Muscle layer of duodenum (tissue), 2 donors: ENCODE results near the gene CCDC198.

ENCODE experiments used
- H3K27ac ChIP-seq: one replicate; pipeline ENCODE4 v1.7.0; 2013; ENCODE audit warnings: mild to moderate bottlenecking, low read length
- H3K27me3 ChIP-seq: one replicate; pipeline ENCODE4 v1.7.0; 2013; ENCODE audit warnings: low read depth, mild to moderate bottlenecking, control low read depth, low read length
- H3K36me3 ChIP-seq, 2 donors: one replicate each; pipeline ENCODE4 v1.7.0; 2013; ENCODE audit warnings: low read length in 2 of 2, control low read depth in 1 of 2, mild to moderate bottlenecking in 1 of 2; ENCODE audit not compliant: insufficient read depth in 2 of 2, control insufficient read depth in 1 of 2
- H3K4me1 ChIP-seq, 2 donors: one replicate each; pipeline ENCODE4 v1.7.0; 2013; ENCODE audit warnings: low read length in 2 of 2, mild to moderate bottlenecking in 2 of 2, control low read depth in 1 of 2, moderate library complexity in 1 of 2; ENCODE audit not compliant: insufficient read depth in 2 of 2, control insufficient read depth in 1 of 2
- H3K4me3 ChIP-seq, 2 donors: one replicate each; pipeline ENCODE4 v1.7.0; 2013; ENCODE audit warnings: low read length in 2 of 2, low read depth in 1 of 2, mild to moderate bottlenecking in 1 of 2
- H3K9me3 ChIP-seq, 2 donors: one replicate each; pipeline ENCODE4 v1.7.0; 2013; ENCODE audit warnings: low read length in 2 of 2, control low read depth in 1 of 2, mild to moderate bottlenecking in 1 of 2; ENCODE audit not compliant: control insufficient read depth in 1 of 2
- donor health status: healthy.

Gene CCDC198

DNA sequence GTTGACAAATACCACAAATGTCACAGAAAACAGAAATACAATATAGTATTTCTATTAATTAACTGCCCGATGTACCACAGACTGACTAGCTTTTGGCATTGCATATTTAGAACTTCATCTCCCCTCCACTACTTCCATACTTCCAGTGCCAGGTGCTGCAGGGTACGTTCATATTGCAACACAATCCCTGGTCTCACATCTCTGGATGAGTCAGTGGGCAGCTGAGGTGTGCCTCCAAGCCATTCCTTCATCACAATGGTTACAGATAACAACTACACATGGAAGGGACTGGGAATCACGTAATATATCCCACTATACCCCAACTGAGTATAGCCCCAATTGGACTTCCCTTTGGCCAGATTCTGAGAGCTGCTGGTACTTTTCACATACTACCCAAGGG, 31.1 kb downstream of the CCDC198 start:
- no peak overlapping the region for H3K4me3 ChIP-seq
- H3K36me3 ChIP-seq: no peaks in the 10 kb centered on the region
- H3K27me3 ChIP-seq: no peaks in the 10 kb centered on the region
- no peak overlapping the region for H3K27ac ChIP-seq
- H3K4me1 ChIP-seq: no peaks in the 10 kb centered on the region
- no peaks in the 10 kb centered on the region for H3K9me3 ChIP-seq

DNA sequence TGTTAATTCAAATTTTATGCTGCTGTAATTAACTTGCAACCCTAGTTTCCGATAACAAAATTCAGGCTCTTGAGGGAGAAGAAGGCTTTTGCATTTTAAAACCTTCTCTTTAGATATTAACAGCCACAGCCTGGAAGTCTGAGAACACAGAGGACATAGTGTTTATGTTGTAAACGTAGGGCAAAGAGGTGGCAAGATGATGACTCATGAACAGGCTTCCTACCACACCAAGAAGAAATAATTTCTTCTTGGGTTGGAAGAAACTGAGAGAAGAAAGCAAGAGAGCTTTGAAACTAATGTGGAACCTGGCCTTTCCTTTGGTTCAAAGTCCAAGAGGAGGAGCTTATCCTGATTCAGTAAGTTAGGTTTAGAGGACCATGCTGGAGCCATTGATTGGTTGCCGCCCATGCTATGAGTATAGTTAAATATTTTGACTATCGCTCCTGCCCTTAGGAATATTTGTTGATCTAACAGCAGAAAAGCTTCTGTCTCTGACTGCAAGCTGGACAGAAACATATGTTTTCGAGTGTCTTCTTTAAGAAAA, 31.8 kb downstream of the CCDC198 start:
- no peak overlapping the region for H3K4me3 ChIP-seq
- H3K4me1 ChIP-seq: no peaks in the 10 kb centered on the region
- H3K27me3 ChIP-seq: no peaks in the 10 kb centered on the region
- no peaks in the 10 kb centered on the region for H3K36me3 ChIP-seq
- H3K9me3 ChIP-seq: no peaks in the 10 kb centered on the region
- H3K27ac ChIP-seq: no peak overlapping the region

DNA sequence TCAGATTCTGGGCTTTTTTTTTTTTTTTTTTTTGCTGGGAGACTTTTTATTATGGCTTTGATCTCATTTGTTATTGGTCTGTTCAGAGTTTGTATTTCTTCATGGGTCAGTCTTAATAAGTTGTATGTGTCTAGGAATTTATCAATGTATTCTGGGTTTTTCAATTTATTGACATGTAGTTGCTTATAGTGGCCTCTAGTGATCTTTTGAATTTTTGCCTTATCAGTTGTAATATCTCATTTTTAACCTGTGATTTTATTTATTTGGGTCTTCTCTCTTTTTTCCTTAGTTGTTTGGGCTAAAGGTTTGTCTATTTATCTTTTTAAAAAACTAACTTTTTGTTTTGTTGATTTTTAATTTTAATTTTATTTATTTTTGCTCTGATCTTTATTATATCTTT, 57.7 kb downstream of the CCDC198 start:
- Histone ChIP-seq H3K27me3 (no peaks in the 10 kb centered on the region), H3K36me3 (no peaks in the 10 kb centered on the region), H3K9me3 (no peaks in the 10 kb centered on the region), H3K4me3 (no peak overlapping the region), H3K4me1 (no peaks in the 10 kb centered on the region), H3K27ac (no peak overlapping the region)

DNA sequence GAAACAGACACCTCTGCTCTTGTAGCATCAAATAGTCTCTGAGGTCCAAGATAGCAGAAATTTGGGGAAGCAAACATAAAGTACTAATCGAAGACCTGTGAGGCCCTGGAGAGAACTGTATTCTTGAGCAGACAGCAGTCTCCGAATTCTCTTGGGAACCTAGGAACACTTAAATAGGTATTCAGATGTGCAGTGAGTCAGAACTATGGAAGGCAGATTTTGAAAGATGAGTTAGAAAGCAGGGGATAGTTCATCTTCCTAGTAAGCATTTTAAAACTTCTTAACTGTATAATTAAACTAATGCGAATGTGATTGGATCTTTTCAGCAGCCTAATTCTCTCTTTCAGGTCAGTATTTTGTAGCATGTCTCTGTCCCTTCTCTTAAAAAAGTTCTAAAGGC, 72.7 kb downstream of the CCDC198 start:
- Histone ChIP-seq H3K4me3 (no peak overlapping the region), H3K27ac (no peak overlapping the region), H3K9me3 (no peaks in the 10 kb centered on the region), H3K36me3 (no peaks in the 10 kb centered on the region), H3K27me3 (no peaks in the 10 kb centered on the region), H3K4me1 (no peaks in the 10 kb centered on the region)

DNA sequence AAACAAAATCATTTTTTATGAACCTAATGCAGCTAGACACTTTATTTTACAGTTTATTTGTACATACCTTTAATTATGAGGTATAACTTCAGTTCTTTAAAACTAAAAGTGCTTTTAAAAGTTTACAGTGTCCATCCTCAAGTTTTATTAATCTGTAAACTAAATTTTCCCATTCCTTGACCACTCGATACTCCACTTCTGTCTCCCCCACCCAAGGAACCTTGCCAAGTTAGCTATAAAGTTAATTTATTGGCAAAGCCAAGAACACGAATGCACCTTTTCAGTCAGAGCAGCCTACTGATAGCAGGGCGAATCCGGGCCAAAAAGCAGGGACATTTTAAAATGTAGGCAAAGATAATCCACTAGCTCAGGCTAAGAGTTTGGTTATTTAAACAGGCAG, 73.6 kb downstream of the CCDC198 start:
- Histone ChIP-seq H3K36me3 (no peaks in the 10 kb centered on the region), H3K27ac (no peak overlapping the region), H3K4me3 (no peak overlapping the region), H3K27me3 (no peaks in the 10 kb centered on the region), H3K4me1 (no peaks in the 10 kb centered on the region), H3K9me3 (no peaks in the 10 kb centered on the region)
